ENCODE results near the gene AJM1. TPM values are rescaled to one million over a fixed set of nuclear protein-coding genes. Genes with fewer than 3 reads are reported as not detected.

AJM1 gene
- total RNA-seq, 1 experiment from 2014 or later: 7.1 TPM

- no peak overlapping the region for H3K27ac ChIP-seq (ENCODE audit: low read depth, low read length)
- ATAC-seq (no peak), DNase-seq (ENCODE audit: low read depth, low spot score) (no peak)
- TF ChIP-seq SP1 (IDR thresholded peaks at IDR 0.05; ENCODE audit: low read depth): no peak
- no peaks in the 10 kb centered on the region for H4K20me1 ChIP-seq (ENCODE audit: insufficient read depth)
- ChIA-PET POLR2A (no interaction called here), RAD21 (ENCODE audit: low non-redundant PET in 1 of 2, low total read pairs in 2 of 2, uncharacterized antibody in 2 of 2, unreplicated experiment in 2 of 2) (no interaction called here), CTCF (no interaction called here)
- BruUV-seq (replicated peaks): no TSS peak
- H3K4me1 ChIP-seq (ENCODE audit: control insufficient read depth in 1 of 2, insufficient read depth in 2 of 2, low read length in 2 of 2): peaks cover 4 to 16% of the 10 kb centered on the region in 2 experiments; a peak in 2 of 4 replicates
- no peak overlapping the region for H3K4me3 ChIP-seq (replicated peaks in 1 of 2; ENCODE audit: low read depth in 1 of 2, low read length in 2 of 2)
- intact Hi-C loops (cut with micrococcal nuclease): no loop called here
- H2AFZ ChIP-seq (ENCODE audit: low read depth, low read length, poor library complexity, severe bottlenecking): no peak overlapping the region
- H3K4me2 ChIP-seq (ENCODE audit: low read length): no peak overlapping the region
- H3K9ac ChIP-seq (ENCODE audit: low read length): no peak overlapping the region
- H3K9me3 ChIP-seq (ENCODE audit: control insufficient read depth in 1 of 2, insufficient read depth in 1 of 2, low read depth in 1 of 2, low read length in 2 of 2): no peaks in the 10 kb centered on the region
- no peaks in the 10 kb centered on the region for H3K9me2 ChIP-seq (ENCODE audit: insufficient read depth)
- peaks cover 3% of the 10 kb centered on the region; the same call in 1 of the 2 replicates for H3K79me2 ChIP-seq (ENCODE audit: insufficient read depth, low read length)
- peaks cover 0 to 11% of the 10 kb centered on the region in 2 experiments; a peak in 1 of 4 replicates for H3K36me3 ChIP-seq (ENCODE audit: control insufficient read depth in 1 of 2, insufficient read depth in 2 of 2, low read length in 2 of 2)
- H3K27me3 ChIP-seq (ENCODE audit: insufficient read depth, low read length): no peaks in the 10 kb centered on the region
Observed at GRCh38 chr9:136854842-136855460, 12.7 kb downstream of the AJM1 start.

- ChIA-PET POLR2A (no interaction called here), RAD21 (ENCODE audit: low non-redundant PET in 1 of 2, low total read pairs in 2 of 2, uncharacterized antibody in 2 of 2, unreplicated experiment in 2 of 2) (no interaction called here), CTCF (no interaction called here)
- DNase-seq (ENCODE audit: low read depth, low spot score): no peak
- H2AFZ ChIP-seq (ENCODE audit: low read depth, low read length, poor library complexity, severe bottlenecking): no peak overlapping the region
- intact Hi-C loops (cut with micrococcal nuclease): no loop called here
- no peaks in the 10 kb centered on the region for H3K27me3 ChIP-seq (ENCODE audit: insufficient read depth, low read length)
- H3K36me3 ChIP-seq (ENCODE audit: control insufficient read depth in 1 of 2, insufficient read depth in 2 of 2, low read length in 2 of 2): peaks cover 0 to 7% of the 10 kb centered on the region in 2 experiments; a peak in 1 of 4 replicates
- no peak for ATAC-seq
- no peaks in the 10 kb centered on the region for H3K9me3 ChIP-seq (ENCODE audit: control insufficient read depth in 1 of 2, insufficient read depth in 1 of 2, low read depth in 1 of 2, low read length in 2 of 2)
- H3K4me2 ChIP-seq (ENCODE audit: low read length): no peak overlapping the region
- no peak overlapping the region for H3K27ac ChIP-seq (ENCODE audit: low read depth, low read length)
- no peaks in the 10 kb centered on the region for H4K20me1 ChIP-seq (ENCODE audit: insufficient read depth)
- H3K9ac ChIP-seq (ENCODE audit: low read length): no peak overlapping the region
- no TSS peak for BruUV-seq (replicated peaks)
- no peak for TF ChIP-seq REST (IDR thresholded peaks at IDR 0.05; ENCODE audit: low read depth)
- no peak for TF ChIP-seq JUND (IDR thresholded peaks at IDR 0.05)
- no peak for TF ChIP-seq CEBPB (IDR thresholded peaks at IDR 0.05; ENCODE audit: low read depth)
- no peak overlapping the region for H3K4me3 ChIP-seq (replicated peaks in 1 of 2; ENCODE audit: low read depth in 1 of 2, low read length in 2 of 2)
- H3K79me2 ChIP-seq (ENCODE audit: insufficient read depth, low read length): no peaks in the 10 kb centered on the region
- H3K9me2 ChIP-seq (ENCODE audit: insufficient read depth): no peaks in the 10 kb centered on the region
- H3K4me1 ChIP-seq (ENCODE audit: control insufficient read depth in 1 of 2, insufficient read depth in 2 of 2, low read length in 2 of 2): peaks cover 2 to 12% of the 10 kb centered on the region in 2 experiments; a peak in 2 of 4 replicates
Observed at GRCh38 chr9:136855461-136856078, 13.3 kb downstream of the AJM1 start.
